ENCODE measurements around the gene CATSPERD. TPM values are rescaled to one million over a fixed set of nuclear protein-coding genes. Genes with fewer than 3 reads are reported as not detected.

Gene CATSPERD
- total and polyA plus RNA-seq, 8 donors = 0.31 to 2.7 (median 1.2) TPM; not detected in 2

GRCh38 chr19:5805462-5806132 lies 85.2 kb downstream of the CATSPERD start:
- intact Hi-C loops (cut with DNase I) = loop anchor here in 1 of 2 donors (5.0 kb wide), 1 partner anchor 87 kb away; no protein-coding TSS in a partner anchor
- Histone ChIP-seq H3K4me1 (peaks cover 10 to 28% of the 10 kb centered on the region in 2 donors), H3K36me3 (no peaks in the 10 kb centered on the region), H3K9me3 (no peaks in the 10 kb centered on the region), H3K27me3 (peaks cover 13 to 63% of the 10 kb centered on the region in 2 donors), H3K27ac (no peak overlapping the region), H3K4me3 (peak overlapping the region; percentile 15 to 28)
- TF ChIP-seq CTCF (IDR thresholded peaks at IDR 0.05) = peak; percentile 62 to 64
- DNase-seq = peak in 2 of 4 donors; percentile 74 to 88
- peak; percentile 58 for ATAC-seq

- H3K4me3 ChIP-seq = no peak overlapping the region
- H3K27ac ChIP-seq = no peak overlapping the region
- no peak for DNase-seq
- no peak for TF ChIP-seq CTCF (IDR thresholded peaks at IDR 0.05)
- H3K9me3 ChIP-seq = no peaks in the 10 kb centered on the region
- ATAC-seq = no peak
- intact Hi-C loops (cut with DNase I) = loop anchor here in 1 of 2 donors (5.0 kb wide), 1 partner anchor 86 kb away; no protein-coding TSS in a partner anchor
- no peaks in the 10 kb centered on the region for H3K36me3 ChIP-seq
- H3K4me1 ChIP-seq = peaks cover 10 to 28% of the 10 kb centered on the region in 2 donors
- H3K27me3 ChIP-seq = peaks cover 13 to 57% of the 10 kb centered on the region in 2 donors
These were observed 85.7 kb downstream of the CATSPERD start for GRCh38 chr19:5806133-5806489.

GRCh38 chr19:5806905-5807304 lies 86.5 kb downstream of the CATSPERD start:
- no peaks in the 10 kb centered on the region for H3K9me3 ChIP-seq
- no peak for TF ChIP-seq CTCF (IDR thresholded peaks at IDR 0.05)
- intact Hi-C loops (cut with DNase I) = loop anchor here in 1 of 2 donors (5.0 kb wide), 1 partner anchor 85 kb away; no protein-coding TSS in a partner anchor

GRCh38 chr19:5808120-5808816 lies 87.8 kb downstream of the CATSPERD start:
- intact Hi-C loops (cut with DNase I) = loop anchor here in 1 of 2 donors (5.0 kb wide), 1 partner anchor 84 kb away; no protein-coding TSS in a partner anchor
- no peak for TF ChIP-seq CTCF (IDR thresholded peaks at IDR 0.05)
- Histone ChIP-seq H3K27ac (no peak overlapping the region), H3K36me3 (no peaks in the 10 kb centered on the region), H3K27me3 (peaks cover 9 to 36% of the 10 kb centered on the region in 2 donors), H3K4me3 (no peak overlapping the region), H3K9me3 (no peaks in the 10 kb centered on the region), H3K4me1 (peaks cover 9 to 24% of the 10 kb centered on the region in 2 donors)
- ATAC-seq (no peak), DNase-seq (no peak)

More at GRCh38 chr19:5806905-5807304, 86.5 kb downstream of the CATSPERD start:
- Histone ChIP-seq H3K27me3 (peaks cover 13 to 50% of the 10 kb centered on the region in 2 donors), H3K27ac (no peak overlapping the region), H3K4me3 (no peak overlapping the region), H3K36me3 (no peaks in the 10 kb centered on the region), H3K4me1 (peaks cover 10 to 28% of the 10 kb centered on the region in 2 donors)
- no peak for DNase-seq
- ATAC-seq = no peak

GRCh38 chr19:5809053-5809452 lies 88.6 kb downstream of the CATSPERD start:
- H3K27me3 ChIP-seq = peaks cover 5 to 31% of the 10 kb centered on the region in 2 donors
- TF ChIP-seq CTCF (IDR thresholded peaks at IDR 0.05) = no peak
- no peak overlapping the region for H3K27ac ChIP-seq
- ATAC-seq = peak; percentile 15
- no peak for DNase-seq
- peaks cover 1 to 16% of the 10 kb centered on the region in 2 donors for H3K4me1 ChIP-seq
- H3K4me3 ChIP-seq = no peak overlapping the region
- intact Hi-C loops (cut with DNase I) = loop anchor here in 1 of 2 donors (5.0 kb wide), 1 partner anchor 83 kb away; no protein-coding TSS in a partner anchor
- H3K9me3 ChIP-seq = no peaks in the 10 kb centered on the region
- H3K36me3 ChIP-seq = no peaks in the 10 kb centered on the region

Measured in left lung (tissue), 10 donors.